Muscle of leg (tissue), 11 donors: ENCODE measurements around the gene C2orf42. TPM values are rescaled to one million over a fixed set of nuclear protein-coding genes. Genes with fewer than 3 reads are reported as not detected.
"Not testable (repeated sequence)": the region's sequence is repeated elsewhere in the genome, so short reads cannot be mapped to it uniquely, and the experiment has no call there.

Source experiments
- DNase-seq: peaks from one replicate; pipeline ENCODE4 v3.0.0; 2013
- H3K27ac ChIP-seq: one replicate; pipeline ENCODE4 v1.5.1; 2013; ENCODE audit warnings: mild to moderate bottlenecking, low read length, control low read depth
- H3K27me3 ChIP-seq: one replicate; pipeline ENCODE4 v1.6.1; 2013; ENCODE audit warnings: low read length; ENCODE audit not compliant: control insufficient read depth, insufficient read depth
- H3K36me3 ChIP-seq: one replicate; pipeline ENCODE4 v1.6.1; 2013; ENCODE audit warnings: low read length; ENCODE audit not compliant: control insufficient read depth, insufficient read depth
- H3K4me1 ChIP-seq: one replicate; pipeline ENCODE4 v1.6.1; 2013; ENCODE audit warnings: low read length; ENCODE audit not compliant: control insufficient read depth, insufficient read depth
- H3K4me3 ChIP-seq: one replicate; pipeline ENCODE4 v1.5.1; 2013; ENCODE audit warnings: low read length, control low read depth
- H3K9me3 ChIP-seq: replicated peaks from 2 replicates; pipeline ENCODE4 v1.6.1; 2013; ENCODE audit warnings: low read depth, low read length; ENCODE audit not compliant: control insufficient read depth
- WGBS: methylation state at CpG from one replicate; pipeline ENCODE4 v1.1.5; 2013; ENCODE audit warnings: missing lambda C conversion rate; ENCODE audit not compliant: insufficient coverage; 5-methylcytosine and 5-hydroxymethylcytosine counted together
- polyA plus RNA-seq, 8 donors: library from polyadenylated mRNA; unstranded; fragments of 120-200 nt; gene quantifications; one replicate each; pipeline versions ENCODE4 v1.2.1 to v1.2.3, GENCODE V29; 2013; ENCODE audit warnings: inconsistent platforms in 1 of 8, low replicate concordance in 1 of 8; ENCODE audit not compliant: insufficient read length in 8 of 8, insufficient read depth in 1 of 8
- total RNA-seq: library from RNA; stranded (reverse); fragments of 120-200 nt; gene quantifications from one replicate; pipeline ENCODE4 v1.2.4, GENCODE V29; 2013

Gene C2orf42
- total and polyA plus RNA-seq, 9 donors: 7.7 to 12.6 (median 8.8) TPM

DNA sequence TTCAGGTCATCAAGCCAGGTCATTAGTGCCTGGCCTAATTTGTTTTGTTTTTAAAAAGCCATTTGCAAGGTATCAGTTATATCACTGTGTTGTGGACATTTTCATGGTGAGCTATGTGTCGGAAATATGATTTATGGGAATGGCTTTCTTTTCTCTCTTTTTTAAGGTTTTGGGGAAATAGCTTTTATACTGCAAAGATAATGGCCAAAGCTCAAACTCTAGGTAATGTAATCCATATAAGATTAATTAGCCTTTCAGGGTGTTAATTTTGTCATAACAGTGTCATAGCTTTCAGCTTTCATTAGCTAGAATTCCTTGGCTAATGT lies 57.7 kb downstream of the C2orf42 start:
- DNase-seq: no peak
- Histone ChIP-seq H3K9me3 (no peaks in the 10 kb centered on the region), H3K27ac (peak overlapping the region; percentile 98), H3K4me3 (peak overlapping the region; percentile 43), H3K4me1 (peaks cover 24% of the 10 kb centered on the region), H3K27me3 (no peaks in the 10 kb centered on the region), H3K36me3 (no peaks in the 10 kb centered on the region)
- WGBS: no CpG with 5 or more reads among the region's 1 CpG

DNA sequence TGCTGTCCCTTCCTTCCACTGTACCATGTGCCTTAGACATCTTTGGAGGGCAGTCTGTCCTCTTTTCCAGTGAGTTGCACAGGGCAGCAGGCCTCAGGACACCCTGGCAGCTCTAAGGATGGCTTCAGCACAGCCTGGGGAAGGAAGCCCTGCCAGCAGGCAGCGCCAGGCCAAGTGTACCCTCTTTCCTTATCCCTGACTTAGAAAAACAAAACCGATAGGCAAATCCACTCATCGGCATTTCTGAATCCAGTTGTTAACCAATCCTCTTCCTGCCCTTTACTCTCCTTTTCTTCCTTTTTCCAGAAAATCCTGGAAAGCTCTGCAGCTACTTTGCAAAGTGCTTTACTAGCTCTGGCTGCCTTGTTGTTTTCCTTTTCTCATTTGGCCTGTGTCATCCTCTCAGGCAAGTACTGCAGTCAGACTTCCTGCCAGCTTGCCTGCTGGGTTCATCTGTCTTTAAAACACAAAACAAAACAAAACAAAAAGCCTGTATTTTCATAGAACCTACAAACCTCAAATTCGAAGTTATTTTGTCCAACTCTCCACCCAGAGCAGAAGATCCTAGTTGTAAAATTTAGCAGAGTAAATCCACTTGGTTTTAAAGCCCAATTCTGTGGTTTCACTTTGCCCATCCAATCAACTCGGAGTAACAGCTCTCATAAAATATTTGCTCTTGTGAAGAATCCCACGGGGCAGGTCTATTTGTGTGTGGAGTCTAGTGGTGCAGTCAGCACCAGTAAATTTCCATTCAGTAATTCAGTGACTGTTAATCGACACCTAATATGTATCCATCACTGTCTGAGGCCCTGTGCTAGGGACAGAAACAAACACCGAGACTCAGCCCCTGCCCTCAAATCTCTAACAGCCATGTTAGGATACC lies 58.3 kb downstream of the C2orf42 start:
- H3K36me3 ChIP-seq: no peaks in the 10 kb centered on the region
- H3K27me3 ChIP-seq: no peaks in the 10 kb centered on the region
- DNase-seq: peak; percentile 96
- peak overlapping the region; percentile 43 for H3K4me3 ChIP-seq
- H3K4me1 ChIP-seq: peaks cover 26% of the 10 kb centered on the region
- peak overlapping the region; percentile 98 for H3K27ac ChIP-seq
- H3K9me3 ChIP-seq: no peaks in the 10 kb centered on the region
- 12% methylated on average over 5 of the region's 8 CpGs for WGBS

DNA sequence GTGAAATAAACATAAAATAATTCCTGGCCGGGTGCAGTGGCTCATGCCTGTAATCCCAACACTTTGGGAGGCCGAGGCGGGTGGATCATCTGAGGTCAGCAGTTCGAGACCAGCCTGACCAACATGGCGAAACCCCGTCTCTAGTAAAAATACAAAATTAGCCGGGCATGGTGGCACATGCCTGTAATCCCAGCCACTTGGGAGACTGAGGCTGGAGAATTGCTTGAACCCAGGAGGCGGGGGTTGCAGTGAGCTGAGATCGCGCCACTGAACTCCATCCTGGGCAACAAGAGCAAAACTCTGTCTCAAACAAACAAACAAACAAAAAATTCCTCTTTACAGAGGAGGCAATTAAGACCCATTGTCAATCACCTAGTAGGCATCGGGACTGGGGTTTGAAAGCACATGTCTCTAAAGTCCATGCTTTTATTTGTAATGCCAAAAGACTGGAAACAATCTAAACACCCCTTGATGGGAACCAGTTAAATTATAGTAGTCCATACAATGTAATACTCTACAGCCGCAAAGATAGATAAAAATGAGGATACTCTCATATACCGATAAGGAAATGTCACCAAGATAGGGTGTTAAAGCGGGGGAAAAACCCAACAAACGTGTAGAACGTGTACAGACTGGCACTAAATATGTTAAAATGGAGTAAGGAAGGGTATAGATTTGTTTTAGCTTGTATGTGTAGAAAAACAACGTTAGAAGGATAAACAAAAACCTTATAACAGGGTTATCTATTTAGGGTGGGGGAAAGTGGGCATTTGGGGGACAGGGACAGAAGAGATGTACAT lies 59.3 kb downstream of the C2orf42 start:
- H3K4me1 ChIP-seq: peaks cover 26% of the 10 kb centered on the region
- WGBS: 77% methylated on average over 8 of the region's 17 CpGs
- peak overlapping the region; percentile 43 for H3K4me3 ChIP-seq
- H3K9me3 ChIP-seq, DNase-seq, H3K36me3 ChIP-seq, H3K27me3 ChIP-seq: not testable (repeated sequence)
- peak overlapping the region; percentile 98 for H3K27ac ChIP-seq

DNA sequence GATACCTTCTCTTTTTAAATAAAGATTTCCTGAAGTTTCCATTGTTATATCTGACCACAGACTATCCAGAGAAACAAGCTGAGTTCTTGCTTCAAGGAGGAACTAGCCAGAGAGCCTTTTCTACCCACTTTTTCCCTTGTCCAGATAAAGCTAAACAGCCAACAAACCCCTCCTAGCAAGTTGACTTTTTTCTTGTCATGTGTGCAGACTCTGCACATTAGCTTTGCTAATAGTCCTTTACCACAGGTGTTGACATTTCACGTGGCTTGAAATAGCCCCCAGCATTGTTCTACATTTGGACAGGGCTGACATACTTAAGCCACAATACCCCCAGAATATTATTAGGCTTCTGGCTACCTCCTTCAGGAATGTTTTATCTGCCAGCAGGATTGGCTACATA lies 62.8 kb downstream of the C2orf42 start:
- Histone ChIP-seq H3K4me3 (no peak overlapping the region), H3K27me3 (no peaks in the 10 kb centered on the region), H3K27ac (no peak overlapping the region), H3K9me3 (no peaks in the 10 kb centered on the region), H3K36me3 (no peaks in the 10 kb centered on the region), H3K4me1 (peaks cover 31% of the 10 kb centered on the region)
- no peak for DNase-seq
- no CpG with 5 or more reads among the region's 1 CpG for WGBS

DNA sequence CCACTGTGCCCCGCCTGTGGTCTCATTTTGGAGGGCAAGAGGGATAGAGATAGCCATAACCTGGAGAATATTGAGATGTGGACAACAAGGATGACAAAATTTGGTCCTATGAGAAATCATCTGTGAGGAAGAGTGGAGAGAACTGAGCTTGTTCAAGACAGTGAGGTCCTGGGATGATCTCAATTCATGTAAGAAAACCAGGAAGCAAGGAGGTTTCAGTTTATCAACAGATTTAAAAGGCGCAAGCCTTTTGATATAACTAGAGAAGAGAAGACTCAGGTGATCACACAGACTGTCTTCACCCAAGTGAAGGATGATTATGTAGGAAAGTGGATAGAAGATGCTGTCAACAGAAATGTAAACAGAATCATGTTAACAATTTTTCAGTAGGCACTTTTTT lies 64.4 kb downstream of the C2orf42 start:
- Histone ChIP-seq H3K27ac (no peak overlapping the region), H3K9me3 (no peaks in the 10 kb centered on the region), H3K36me3 (no peaks in the 10 kb centered on the region), H3K4me3 (no peak overlapping the region), H3K27me3 (no peaks in the 10 kb centered on the region), H3K4me1 (peaks cover 33% of the 10 kb centered on the region)
- WGBS: 100% methylated on average over 2 of the region's 2 CpGs
- DNase-seq: no peak

DNA sequence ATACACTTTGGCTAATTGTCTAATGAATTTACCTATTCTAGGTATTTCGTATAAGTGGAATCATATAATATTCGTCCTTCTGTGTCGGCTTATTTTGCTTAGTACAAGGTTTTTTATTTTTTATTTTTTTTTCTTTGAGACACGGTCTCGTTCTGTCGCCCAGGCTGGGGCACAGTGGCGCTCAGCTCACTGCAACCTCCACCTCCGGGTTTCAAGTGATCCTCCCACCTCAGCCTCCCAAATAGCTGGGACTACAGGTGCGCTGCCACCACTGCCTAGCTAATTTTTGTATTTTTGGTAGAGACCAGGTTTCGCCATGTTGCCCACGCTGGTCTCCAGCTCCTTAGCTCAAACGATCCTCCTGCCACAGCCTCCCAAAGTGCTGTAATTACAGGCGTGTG lies 65.3 kb downstream of the C2orf42 start:
- Histone ChIP-seq H3K36me3 (no peaks in the 10 kb centered on the region), H3K4me1 (peaks cover 35% of the 10 kb centered on the region), H3K27ac (peak overlapping the region; percentile 100), H3K4me3 (peak overlapping the region; percentile 86), H3K9me3 (no peaks in the 10 kb centered on the region), H3K27me3 (no peaks in the 10 kb centered on the region)
- 91% methylated on average over 5 of the region's 13 CpGs for WGBS
- DNase-seq: no peak

DNA sequence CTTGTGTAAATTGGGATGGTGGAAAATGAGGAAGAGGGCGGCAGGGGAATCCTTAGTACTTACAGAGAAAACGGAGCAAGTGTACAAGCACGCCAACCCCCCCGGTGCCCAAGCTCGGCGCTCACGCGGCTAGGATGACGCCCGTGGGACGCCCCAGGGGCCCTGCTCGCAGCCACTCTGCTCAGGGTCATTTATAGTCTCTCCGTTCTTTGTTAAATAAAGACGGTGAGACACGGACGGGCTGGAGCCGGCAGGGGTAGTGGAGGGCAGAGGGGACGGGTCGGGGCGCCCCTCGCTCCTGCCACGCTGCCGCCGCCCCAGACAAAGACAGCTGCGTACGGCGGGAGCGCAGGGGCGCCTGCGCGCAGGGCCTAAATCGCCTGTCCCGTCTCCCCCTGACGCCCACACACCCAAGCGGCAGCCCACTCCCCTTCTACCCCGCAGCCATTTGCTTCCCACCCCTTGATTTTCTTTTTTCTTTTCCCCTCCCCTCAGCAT lies 65.8 kb downstream of the C2orf42 start:
- H3K9me3 ChIP-seq: no peaks in the 10 kb centered on the region
- no peaks in the 10 kb centered on the region for H3K36me3 ChIP-seq
- H3K27ac ChIP-seq: peak overlapping the region; percentile 100
- H3K4me3 ChIP-seq: peak overlapping the region; percentile 86
- DNase-seq: peak; percentile 83
- WGBS: 0% methylated on average over 31 of the region's 36 CpGs
- no peaks in the 10 kb centered on the region for H3K27me3 ChIP-seq
- peaks cover 35% of the 10 kb centered on the region for H3K4me1 ChIP-seq

DNA sequence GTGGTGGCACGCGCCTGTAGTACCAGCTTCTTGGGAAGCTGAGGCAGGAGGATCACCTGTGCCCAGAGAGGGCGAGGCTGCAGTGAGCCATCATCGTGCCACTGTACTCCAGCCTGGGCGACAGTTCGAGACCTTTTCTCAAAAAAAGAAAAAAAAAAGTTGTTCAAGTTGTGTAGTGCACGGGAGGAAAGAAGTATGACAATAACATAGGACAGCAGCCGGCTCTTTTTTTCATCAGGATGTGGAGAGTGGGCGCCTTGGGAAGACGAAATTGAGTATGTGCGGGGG lies 67.0 kb downstream of the C2orf42 start:
- Histone ChIP-seq H3K4me3 (peak overlapping the region; percentile 86), H3K27ac (peak overlapping the region; percentile 100), H3K9me3 (no peaks in the 10 kb centered on the region), H3K4me1 (peaks cover 39% of the 10 kb centered on the region), H3K36me3 (no peaks in the 10 kb centered on the region), H3K27me3 (no peaks in the 10 kb centered on the region)
- DNase-seq: no peak
- 11% methylated on average over 11 of the region's 11 CpGs for WGBS

DNA sequence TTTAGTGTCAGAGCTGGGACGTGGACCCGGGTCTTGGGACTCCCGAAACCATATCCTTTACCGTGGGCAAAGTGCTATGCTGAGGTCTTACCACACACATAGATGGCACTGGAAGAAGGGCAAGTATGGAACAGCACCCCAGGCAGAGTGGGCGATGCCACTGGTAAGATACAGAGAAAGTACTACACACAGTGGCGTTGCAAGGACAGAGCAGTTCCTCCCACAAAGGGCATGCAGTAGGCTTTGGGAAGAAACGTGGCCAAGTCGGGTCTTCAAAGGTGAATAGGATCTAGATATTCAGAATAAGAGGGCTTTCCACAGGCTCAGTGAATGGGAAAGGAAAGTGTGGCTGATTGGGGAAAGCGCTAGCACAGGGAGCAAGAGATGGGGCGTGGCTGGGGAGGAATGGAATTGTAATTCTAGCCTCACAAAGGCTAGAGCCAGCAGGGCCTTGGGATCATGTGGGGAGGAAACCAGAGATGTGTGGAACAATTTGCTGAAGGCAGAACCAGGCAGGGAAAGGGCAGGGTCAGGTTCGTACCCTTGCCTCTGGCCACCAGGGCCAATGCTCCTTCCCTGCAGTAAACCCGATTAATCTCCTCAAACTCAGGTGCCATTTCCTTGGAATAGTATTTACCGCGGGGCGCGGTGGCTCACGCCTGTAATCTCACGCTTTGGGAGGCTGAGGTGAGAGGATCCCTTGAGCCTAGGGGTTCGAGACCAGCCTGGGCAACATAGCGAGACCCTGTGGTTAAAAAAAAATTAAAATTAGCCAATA lies 67.6 kb downstream of the C2orf42 start:
- 26% methylated on average over 17 of the region's 20 CpGs for WGBS
- Histone ChIP-seq H3K4me1 (peaks cover 41% of the 10 kb centered on the region), H3K27me3 (no peaks in the 10 kb centered on the region), H3K4me3 (peak overlapping the region; percentile 86), H3K9me3 (no peaks in the 10 kb centered on the region), H3K27ac (peak overlapping the region; percentile 100), H3K36me3 (no peaks in the 10 kb centered on the region)
- peak; percentile 96 for DNase-seq

DNA sequence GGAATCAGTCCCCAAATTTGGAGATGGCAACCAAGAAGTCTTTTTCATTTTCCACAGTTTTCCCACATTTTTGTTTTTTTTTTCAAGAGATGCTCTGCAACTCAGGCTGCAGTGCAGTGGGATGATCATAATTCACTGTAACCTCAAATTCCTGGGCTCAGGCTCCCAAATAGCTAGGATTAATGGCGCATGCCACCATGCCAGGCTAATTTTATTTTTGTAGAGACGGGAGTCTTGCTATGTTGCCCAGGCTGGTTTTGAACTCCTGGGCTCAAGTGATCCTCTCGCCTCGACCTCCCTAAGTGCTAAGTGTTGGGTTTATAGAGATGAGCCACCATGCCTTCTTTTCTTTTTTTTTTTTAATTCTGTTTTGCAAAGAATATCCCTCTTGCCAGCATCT lies 68.3 kb downstream of the C2orf42 start:
- Histone ChIP-seq H3K9me3 (no peaks in the 10 kb centered on the region), H3K4me1 (peaks cover 38% of the 10 kb centered on the region), H3K27me3 (no peaks in the 10 kb centered on the region), H3K27ac (peak overlapping the region; percentile 69), H3K36me3 (no peaks in the 10 kb centered on the region), H3K4me3 (no peak overlapping the region)
- 100% methylated on average over 1 of the region's 4 CpGs for WGBS
- DNase-seq: no peak
